ENCODE data around the gene TTC7B.

- no peak for TF ChIP-seq POLR2A (IDR thresholded peaks at IDR 0.05; ENCODE audit: low read depth, low read length)
- no peak for TF ChIP-seq TAF1 (IDR thresholded peaks at IDR 0.05; ENCODE audit: borderline replicate concordance, low read depth, low read length)
Observed at GRCh38 chr14:90596733-90597132, 219.5 kb downstream of the TTC7B start.
